Astrocyte (in vitro differentiated cells and primary cell): ENCODE results near the gene TEX36.

ENCODE experiments used
- CTCF ChIP-seq: IDR thresholded peaks from 2 replicates; pipeline ENCODE4 v1.5.1; 2011; ENCODE audit warnings: low read depth, mild to moderate bottlenecking, inconsistent platforms, low read length, moderate library complexity; ENCODE audit not compliant: insufficient read depth
- EZH2 ChIP-seq: IDR thresholded peaks from 2 replicates; pipeline ENCODE4 v1.6.1; 2012; ENCODE audit warnings: mild to moderate bottlenecking, low read length, inconsistent platforms; ENCODE audit not compliant: insufficient read depth

GRCh38 chr10:125659071-125659470 is 23.9 kb downstream of the TEX36 start:
- TF ChIP-seq CTCF (no peak), EZH2 (no peak)
